Stimulated activated CD8-positive, alpha-beta memory T cell treated with anti-CD3 and anti-CD28 coated beads, Interleukin-7, amount 100 ng/mL, for 24 hours (primary cell): ENCODE data around the gene BRSK2.
"Not testable (repeated sequence)": the region's sequence is repeated elsewhere in the genome, so short reads cannot be mapped to it uniquely, and the experiment has no call there.

Experiments used
- DNase-seq: peaks from one replicate; pipeline ENCODE4 v3.0.0-alpha.2; 2020; ENCODE audit warnings: low read depth

Gene BRSK2

GRCh38 chr11:1500466-1501420, 111.0 kb downstream of the BRSK2 start:
- DNase-seq, result no peak

GRCh38 chr11:1501421-1502167, 111.9 kb downstream of the BRSK2 start:
- no peak for DNase-seq

- DNase-seq, result no peak
Observed at GRCh38 chr11:1502168-1502953, 112.6 kb downstream of the BRSK2 start.

- no peak for DNase-seq
Observed at GRCh38 chr11:1502954-1503707, 113.4 kb downstream of the BRSK2 start.

GRCh38 chr11:1503708-1504104, 114.0 kb downstream of the BRSK2 start:
- DNase-seq, result no peak

- DNase-seq, result no peak
Observed at GRCh38 chr11:1504138-1504537, 114.4 kb downstream of the BRSK2 start.

GRCh38 chr11:1504581-1505290, 115.0 kb downstream of the BRSK2 start:
- no peak for DNase-seq

GRCh38 chr11:1505480-1505879, 115.7 kb downstream of the BRSK2 start:
- no peak for DNase-seq

- DNase-seq, result no peak
Observed at GRCh38 chr11:1506981-1507380, 117.2 kb downstream of the BRSK2 start.

- DNase-seq, result no peak
Observed at GRCh38 chr11:1507381-1508140, 117.8 kb downstream of the BRSK2 start.

- no peak for DNase-seq
Observed at GRCh38 chr11:1508491-1508891, 118.8 kb downstream of the BRSK2 start.

- no peak for DNase-seq
Observed at GRCh38 chr11:1508986-1509385, 119.3 kb downstream of the BRSK2 start.

GRCh38 chr11:1509626-1510255, 120.0 kb downstream of the BRSK2 start:
- DNase-seq, result no peak

- DNase-seq, result not testable (repeated sequence)
Observed at GRCh38 chr11:1510351-1510750, 120.6 kb downstream of the BRSK2 start.

- DNase-seq, result no peak
Observed at GRCh38 chr11:1510928-1511327, 121.2 kb downstream of the BRSK2 start.

GRCh38 chr11:1511937-1512496, 122.3 kb downstream of the BRSK2 start:
- no peak for DNase-seq
